Endothelial cell of umbilical vein (primary cell): ENCODE data around the gene BMP8A. TPM values are rescaled to one million over a fixed set of nuclear protein-coding genes. Genes with fewer than 3 reads are reported as not detected.

Source experiments
- BruUV-seq: library from RNA; stranded (reverse); fragments of 400-500 nt; replicated peaks from 2 replicates; lab custom pipeline; 2021; lab: Mats Ljungman, UMichigan
- CTCF ChIA-PET: fragments of 300-600, 350-600 bp; sonication (Branson Sonifier 250); formaldehyde crosslinking; loops from one replicate; lab custom pipeline; 2021; ENCODE audit warnings: antibody characterized with exemption, inconsistent platforms; lab: Charles Lee
- POLR2A ChIA-PET: fragments of 300-600, 350-600 bp; sonication (Branson Sonifier 250); formaldehyde crosslinking; loops from one replicate; lab custom pipeline; 2021; ENCODE audit warnings: antibody characterized with exemption, inconsistent platforms; lab: Charles Lee
- DNase-seq: peaks from one replicate; pipeline ENCODE4 v3.0.0-alpha.2; 2011; ENCODE audit warnings: low read depth, low spot score
- FAIRE-seq: peaks from 2 replicates; lab custom pipeline; 2011; peaks lifted over from hg19 to GRCh38; lab: Jason Lieb, UNC
- H2AFZ ChIP-seq: 2 replicates; pipeline ENCODE4 v1.6.0; 2012; ENCODE audit warnings: low read depth, low read length, control low read depth, inconsistent platforms
- H3K27ac ChIP-seq: 2 replicates; pipeline ENCODE4 v1.5.1; 2011; ENCODE audit warnings: low read depth, mild to moderate bottlenecking, control low read depth, low read length, moderate library complexity; ENCODE audit not compliant: insufficient read depth
- H3K27me3 ChIP-seq, 2 experiments: 2 replicates each; pipeline versions ENCODE4 v1.6.0 to v1.6.1; 2011; ENCODE audit warnings: low read length in 2 of 2, mixed read lengths in 1 of 2; ENCODE audit not compliant: control insufficient read depth in 2 of 2, insufficient read depth in 2 of 2
- H3K36me3 ChIP-seq, 2 experiments: 2 replicates in 1 of 2; 3 replicates in 1 of 2; pipeline ENCODE4 v1.5.1; 2011; ENCODE audit warnings: low read length in 2 of 2, mild to moderate bottlenecking in 1 of 2, moderate library complexity in 1 of 2; ENCODE audit not compliant: control insufficient read depth in 2 of 2, insufficient read depth in 2 of 2; ENCODE audit errors: extremely low read depth in 1 of 2
- H3K4me1 ChIP-seq: 3 replicates; pipeline ENCODE4 v1.5.1; 2011; ENCODE audit warnings: mild to moderate bottlenecking, low read length; ENCODE audit not compliant: control insufficient read depth, insufficient read depth; ENCODE audit errors: extremely low read depth
- H3K4me2 ChIP-seq: 2 replicates; pipeline ENCODE4 v1.6.1; 2011; ENCODE audit warnings: low read length, control low read depth, mixed read lengths; ENCODE audit not compliant: insufficient read depth
- H3K4me3 ChIP-seq, 3 experiments: fragments of 200-600 bp in 1 of 3; sonication (generic), shearing (Covaris generic) in 1 of 3; replicated peaks in 1 of 3; 2 replicates each; pipeline ENCODE4 v1.5.1; 2011 to 2016; ENCODE audit warnings: control low read depth in 3 of 3, low read length in 3 of 3, mild to moderate bottlenecking in 2 of 3, inconsistent platforms in 1 of 3, low read depth in 1 of 3, moderate library complexity in 1 of 3; ENCODE audit not compliant: insufficient read depth in 1 of 3
- H3K79me2 ChIP-seq: 2 replicates; pipeline ENCODE4 v1.6.0; 2012; ENCODE audit warnings: low read length, inconsistent platforms; ENCODE audit not compliant: control insufficient read depth, insufficient read depth
- H3K9ac ChIP-seq: replicated peaks from 2 replicates; pipeline ENCODE3; 2011; ENCODE audit warnings: low read length, control low read depth; ENCODE audit not compliant: insufficient read depth; ENCODE audit errors: extremely low read depth
- H3K9me1 ChIP-seq: replicated peaks from 3 replicates; pipeline ENCODE4 v1.6.0; 2011; ENCODE audit warnings: mild to moderate bottlenecking, low read length; ENCODE audit not compliant: control insufficient read depth, insufficient read depth; ENCODE audit errors: extremely low read depth
- H3K9me3 ChIP-seq: replicated peaks from 2 replicates; pipeline ENCODE4 v1.5.1; 2012; ENCODE audit warnings: low read length, inconsistent platforms; ENCODE audit not compliant: control insufficient read depth, insufficient read depth
- H4K20me1 ChIP-seq: replicated peaks from 2 replicates; pipeline ENCODE3; 2011; ENCODE audit warnings: mild to moderate bottlenecking, low read length; ENCODE audit not compliant: control insufficient read depth, insufficient read depth; ENCODE audit errors: extremely low read depth
- EZH2 ChIP-seq: IDR thresholded peaks from 2 replicates; pipeline ENCODE4 v1.6.1; 2012; ENCODE audit warnings: borderline replicate concordance, low read depth, mild to moderate bottlenecking, moderate library complexity, low read length, inconsistent platforms; ENCODE audit not compliant: severe bottlenecking
- FOS ChIP-seq: IDR thresholded peaks from 2 replicates; pipeline ENCODE4 v1.6.1; 2011; ENCODE audit warnings: mild to moderate bottlenecking, low read length, moderate library complexity, borderline replicate concordance; ENCODE audit not compliant: insufficient read depth
- GATA2 ChIP-seq: IDR thresholded peaks from 2 replicates; pipeline ENCODE4 v1.7.0; 2011; ENCODE audit warnings: low read depth, mild to moderate bottlenecking, moderate library complexity, mixed read lengths, low read length; ENCODE audit not compliant: insufficient read length, insufficient read depth
- JUN ChIP-seq: IDR thresholded peaks from 2 replicates; pipeline ENCODE4 v1.6.1; 2011; ENCODE audit warnings: borderline replicate concordance, low read depth; ENCODE audit not compliant: insufficient read length, insufficient read depth
- MYC ChIP-seq: IDR thresholded peaks from one replicate; pipeline ENCODE4 v1.6.1; 2011; ENCODE audit warnings: mild to moderate bottlenecking, low read depth, low read length
- POLR2A ChIP-seq: IDR thresholded peaks from 2 replicates; pipeline ENCODE4 v1.6.1; 2012; ENCODE audit warnings: low read depth, mild to moderate bottlenecking, control low read depth, low read length
- POLR2AphosphoS5 ChIP-seq: IDR thresholded peaks from 2 replicates; pipeline ENCODE4 v1.6.1; 2012; ENCODE audit warnings: low read depth, mild to moderate bottlenecking, control low read depth, low read length, moderate library complexity; ENCODE audit not compliant: insufficient read depth
- dilution Hi-C: fragments of 300-500 bp; cut with MboI; formaldehyde crosslinking; loops from one replicate; pipeline ENCODE4 v1.15.0; 2019; ENCODE audit warnings: low sequenced_read_pairs; ENCODE audit not compliant: extremely low pct_ligation_motif_present
- intact Hi-C: fragments of 100-400 bp; cut with micrococcal nuclease; formaldehyde crosslinking; loops from one replicate; pipeline ENCODE4 v1.10.0; 2022
- polyA plus RNA-seq, 4 experiments: library from polyadenylated mRNA; depleted of rRNA in 3 of 4; stranded (reverse) in 3 of 4; unstranded in 1 of 4; fragments of >200 nt; gene quantifications; 2 replicates each; pipeline versions ENCODE4 v1.2.1 to v1.2.3, GENCODE V29; 2011 to 2012; ENCODE audit warnings: missing spikeins in 1 of 4
- total RNA-seq: library from RNA; stranded (reverse); gene quantifications from 2 replicates; pipeline ENCODE4 v1.2.3, GENCODE V29; 2021
- TF ChIP-seq, protein P1 (sequence below), 2 donors: IDR thresholded peaks; 1 replicate in 1 of 2; 2 replicates in 1 of 2; pipeline ENCODE4 v1.5.1; 2011; ENCODE audit warnings: low read length in 2 of 2, mild to moderate bottlenecking in 2 of 2, moderate library complexity in 2 of 2, control low read depth in 1 of 2, inconsistent platforms in 1 of 2, low read depth in 1 of 2; ENCODE audit not compliant: insufficient read depth in 1 of 2; ENCODE audit errors: extremely low read depth in 1 of 2

Gene BMP8A
- total and polyA plus RNA-seq, 2 donors (not counting 3 experiments of a cell fraction or from before 2014, with no cell fraction given), result 0.25 to 0.44 TPM

- Histone ChIP-seq H3K79me2 (peaks cover 12% of the 10 kb centered on the region), H2AFZ (no peak overlapping the region), H3K9me1 (no peaks in the 10 kb centered on the region), H3K27ac (peak overlapping the region; percentile 64), H4K20me1 (no peaks in the 10 kb centered on the region), H3K9ac (no peak overlapping the region), H3K4me2 (peak overlapping the region; percentile 60), H3K9me3 (no peaks in the 10 kb centered on the region), H3K4me3 (no peak overlapping the region), H3K27me3 (no peaks in the 10 kb centered on the region), H3K36me3 (peaks cover 53 to 55% of the 10 kb centered on the region in 2 experiments), H3K4me1 (peaks cover 32% of the 10 kb centered on the region)
- ChIA-PET POLR2A (interaction anchor here (0.7 kb wide), 1 partner anchor 90 kb away, joined by 3 read pairs; no protein-coding TSS in a partner anchor), CTCF (no interaction called here)
- FAIRE-seq, result peak; percentile 82
- dilution Hi-C loops, result no loop called here
- TSS peak; percentile 96 for BruUV-seq
- intact Hi-C loops, result no loop called here
- peak; percentile 73 for DNase-seq
- TF ChIP-seq, protein P1, sequence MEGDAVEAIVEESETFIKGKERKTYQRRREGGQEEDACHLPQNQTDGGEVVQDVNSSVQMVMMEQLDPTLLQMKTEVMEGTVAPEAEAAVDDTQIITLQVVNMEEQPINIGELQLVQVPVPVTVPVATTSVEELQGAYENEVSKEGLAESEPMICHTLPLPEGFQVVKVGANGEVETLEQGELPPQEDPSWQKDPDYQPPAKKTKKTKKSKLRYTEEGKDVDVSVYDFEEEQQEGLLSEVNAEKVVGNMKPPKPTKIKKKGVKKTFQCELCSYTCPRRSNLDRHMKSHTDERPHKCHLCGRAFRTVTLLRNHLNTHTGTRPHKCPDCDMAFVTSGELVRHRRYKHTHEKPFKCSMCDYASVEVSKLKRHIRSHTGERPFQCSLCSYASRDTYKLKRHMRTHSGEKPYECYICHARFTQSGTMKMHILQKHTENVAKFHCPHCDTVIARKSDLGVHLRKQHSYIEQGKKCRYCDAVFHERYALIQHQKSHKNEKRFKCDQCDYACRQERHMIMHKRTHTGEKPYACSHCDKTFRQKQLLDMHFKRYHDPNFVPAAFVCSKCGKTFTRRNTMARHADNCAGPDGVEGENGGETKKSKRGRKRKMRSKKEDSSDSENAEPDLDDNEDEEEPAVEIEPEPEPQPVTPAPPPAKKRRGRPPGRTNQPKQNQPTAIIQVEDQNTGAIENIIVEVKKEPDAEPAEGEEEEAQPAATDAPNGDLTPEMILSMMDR (IDR thresholded peaks at IDR 0.05; ENCODE audit: extremely low read depth in 1 of 2, insufficient read depth in 1 of 2, low read depth in 1 of 2, low read length in 2 of 2), result no peak
- TF ChIP-seq GATA2 (peak; percentile 37), FOS (peak; percentile 44), JUN (peak; percentile 65), MYC (no peak), POLR2AphosphoS5 (no peak), EZH2 (no peak), POLR2A (no peak)
These were observed 40.4 kb upstream of the BMP8A start for GRCh38 chr1:39450956-39451606.
